22Rv1 (cell line): ENCODE measurements around the gene KRTAP3-2.

Source experiments
- ZFX ChIP-seq: fragments of 450-650 bp; IDR thresholded peaks from 2 replicates; pipeline ENCODE4 v1.6.1; 2017; ENCODE audit warnings: antibody characterized with exemption, borderline replicate concordance
- TF ChIP-seq, protein P1 (sequence below): fragments of 450-650 bp; IDR thresholded peaks from 2 replicates; pipeline ENCODE4 v1.5.1; 2017; ENCODE audit warnings: mild to moderate bottlenecking

DNA sequence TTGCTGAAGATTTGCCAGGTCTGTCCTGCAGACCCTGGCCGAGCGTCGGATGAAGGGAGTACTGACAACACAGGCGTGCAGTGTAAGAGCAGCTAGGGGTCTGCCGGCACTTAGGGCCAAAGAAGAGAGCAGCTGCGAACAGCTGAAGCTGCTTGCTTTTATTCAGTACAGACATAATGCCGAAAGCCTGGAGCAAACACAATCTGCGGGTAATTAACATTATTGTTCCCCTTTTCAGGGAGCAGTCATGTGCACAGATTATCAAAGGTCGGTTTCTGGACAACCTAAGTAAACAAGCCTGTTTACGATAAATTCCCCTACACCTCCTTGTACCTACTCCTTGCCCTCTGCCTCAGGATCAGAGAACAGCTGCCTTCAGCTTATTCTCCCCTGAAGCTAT is 50.3 kb downstream of the KRTAP3-2 start:
- TF ChIP-seq, protein P1, sequence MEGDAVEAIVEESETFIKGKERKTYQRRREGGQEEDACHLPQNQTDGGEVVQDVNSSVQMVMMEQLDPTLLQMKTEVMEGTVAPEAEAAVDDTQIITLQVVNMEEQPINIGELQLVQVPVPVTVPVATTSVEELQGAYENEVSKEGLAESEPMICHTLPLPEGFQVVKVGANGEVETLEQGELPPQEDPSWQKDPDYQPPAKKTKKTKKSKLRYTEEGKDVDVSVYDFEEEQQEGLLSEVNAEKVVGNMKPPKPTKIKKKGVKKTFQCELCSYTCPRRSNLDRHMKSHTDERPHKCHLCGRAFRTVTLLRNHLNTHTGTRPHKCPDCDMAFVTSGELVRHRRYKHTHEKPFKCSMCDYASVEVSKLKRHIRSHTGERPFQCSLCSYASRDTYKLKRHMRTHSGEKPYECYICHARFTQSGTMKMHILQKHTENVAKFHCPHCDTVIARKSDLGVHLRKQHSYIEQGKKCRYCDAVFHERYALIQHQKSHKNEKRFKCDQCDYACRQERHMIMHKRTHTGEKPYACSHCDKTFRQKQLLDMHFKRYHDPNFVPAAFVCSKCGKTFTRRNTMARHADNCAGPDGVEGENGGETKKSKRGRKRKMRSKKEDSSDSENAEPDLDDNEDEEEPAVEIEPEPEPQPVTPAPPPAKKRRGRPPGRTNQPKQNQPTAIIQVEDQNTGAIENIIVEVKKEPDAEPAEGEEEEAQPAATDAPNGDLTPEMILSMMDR = no peak
- no peak for TF ChIP-seq ZFX
